Measurements from ENCODE around the gene RABGEF1.
"Not testable (repeated sequence)": the region's sequence is repeated elsewhere in the genome, so short reads cannot be mapped to it uniquely, and the experiment has no call there.

The RABGEF1 gene

DNA sequence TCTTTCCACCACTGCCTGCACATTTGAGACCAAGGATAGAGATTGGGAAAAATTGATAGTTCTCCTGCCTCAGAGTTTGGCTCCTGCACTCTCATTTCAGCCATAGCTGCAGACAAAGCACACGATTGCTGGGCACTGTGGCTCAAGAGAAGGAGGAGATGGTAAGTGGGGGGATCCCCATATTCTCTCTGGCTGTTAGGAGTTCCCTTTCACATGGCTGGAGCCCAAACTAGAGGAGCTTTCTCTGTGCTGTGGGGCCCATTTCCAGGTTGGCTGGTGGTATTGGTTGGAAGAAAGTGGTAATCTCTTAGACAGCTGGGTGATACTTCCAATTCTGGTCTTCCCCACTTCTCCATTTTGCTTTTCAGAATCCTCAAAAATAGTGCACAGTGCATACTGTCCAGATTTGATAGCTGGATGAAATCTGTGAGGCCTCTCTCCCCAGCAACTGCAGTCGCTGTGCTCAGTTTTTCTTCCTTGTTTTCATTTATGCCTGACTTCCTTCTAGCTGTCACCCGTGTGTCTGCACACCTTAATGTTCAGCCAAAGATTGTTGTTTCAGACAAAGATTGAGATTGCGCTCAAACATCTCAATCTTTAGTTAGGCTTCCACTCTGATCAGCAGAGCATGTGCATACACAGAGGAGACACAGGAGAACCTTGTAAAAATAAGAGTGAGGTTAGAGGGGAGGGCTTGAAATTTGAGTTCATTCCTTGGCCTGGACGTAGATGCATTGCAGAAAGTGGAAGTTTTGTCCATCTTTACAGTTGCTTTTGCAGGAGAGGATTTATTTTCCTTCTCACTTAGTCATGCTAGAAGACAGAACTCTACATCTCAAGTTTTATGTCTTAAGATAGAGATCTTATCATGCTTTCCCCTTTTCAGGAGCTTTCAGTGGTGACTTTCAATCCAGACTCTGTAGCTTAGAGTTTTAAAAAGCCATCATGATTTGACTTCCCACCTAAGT lies 28.6 kb downstream of the RABGEF1 start:
- Histone ChIP-seq H3K27me3 (ENCODE audit: control insufficient read depth in 5 of 5, insufficient read depth in 4 of 5, low read length in 5 of 5) (no peaks in the 10 kb centered on the region), H3K27ac (ENCODE audit: low read depth, low read length) (no peak overlapping the region), H3K36me3 (ENCODE audit: control insufficient read depth in 5 of 5, insufficient read depth in 5 of 5, low read length in 5 of 5) (peaks cover 3 to 11% (median 8%) of the 10 kb centered on the region in 5 donors), H3K9ac (ENCODE audit: low read length in 5 of 5) (peak overlapping the region in 1 of 5 donors; percentile 7), H3K4me1 (ENCODE audit: control insufficient read depth in 5 of 5, insufficient read depth in 5 of 5, low read length in 5 of 5) (peaks cover 0 to 15% (median 10%) of the 10 kb centered on the region in 5 donors), H3K9me3 (ENCODE audit: control insufficient read depth in 5 of 5, low read length in 5 of 5) (no peaks in the 10 kb centered on the region), H3K4me3 (ENCODE audit: low read depth in 1 of 5, low read length in 5 of 5) (no peak overlapping the region)

DNA sequence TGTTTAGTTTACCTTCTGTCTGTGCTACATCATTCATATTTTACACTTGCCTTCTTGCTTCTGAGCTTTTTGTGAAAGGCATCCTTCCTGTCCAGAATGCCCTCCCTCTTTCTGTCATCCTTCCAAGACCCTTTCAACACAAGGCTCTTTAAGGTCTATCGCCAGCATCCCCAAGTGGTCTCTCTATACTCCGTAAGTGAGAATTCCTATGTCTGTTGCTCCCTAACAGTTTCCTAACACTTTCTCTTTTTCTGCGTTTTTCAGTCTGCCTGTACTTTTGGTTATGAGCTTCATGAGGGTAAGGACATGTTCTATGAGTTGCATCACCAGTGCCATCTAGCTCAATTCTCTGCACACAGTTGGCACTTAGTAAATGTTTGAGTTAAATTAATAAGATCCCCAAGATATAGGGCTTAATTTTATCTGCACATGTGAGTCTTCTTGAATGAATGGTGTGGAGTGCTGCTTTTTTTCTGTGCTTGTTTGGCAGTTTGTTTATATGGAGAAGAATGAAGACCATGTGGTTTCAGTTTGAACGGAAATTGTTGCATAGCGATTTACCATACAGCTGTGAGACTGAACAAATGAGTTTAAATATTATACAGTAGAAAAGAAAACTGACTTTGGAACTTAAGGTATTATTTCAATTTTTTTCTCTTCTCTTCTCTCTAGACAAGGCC lies 29.4 kb downstream of the RABGEF1 start:
- H3K4me1 ChIP-seq (ENCODE audit: control insufficient read depth in 5 of 5, insufficient read depth in 5 of 5, low read length in 5 of 5) = peaks cover 0 to 15% (median 10%) of the 10 kb centered on the region in 5 donors
- H3K4me3 ChIP-seq (ENCODE audit: low read depth in 1 of 5, low read length in 5 of 5) = no peak overlapping the region
- peak overlapping the region in 1 of 5 donors; percentile 7 for H3K9ac ChIP-seq (ENCODE audit: low read length in 5 of 5)
- peaks cover 7 to 19% (median 16%) of the 10 kb centered on the region in 5 donors for H3K36me3 ChIP-seq (ENCODE audit: control insufficient read depth in 5 of 5, insufficient read depth in 5 of 5, low read length in 5 of 5)
- H3K27me3 ChIP-seq (ENCODE audit: control insufficient read depth in 5 of 5, insufficient read depth in 4 of 5, low read length in 5 of 5) = no peaks in the 10 kb centered on the region
- H3K27ac ChIP-seq (ENCODE audit: low read depth, low read length) = no peak overlapping the region
- no peaks in the 10 kb centered on the region for H3K9me3 ChIP-seq (ENCODE audit: control insufficient read depth in 5 of 5, low read length in 5 of 5)

GRCh38 chr7:66771795-66772194 lies 31.3 kb downstream of the RABGEF1 start:
- Histone ChIP-seq H3K27ac (ENCODE audit: low read depth, low read length) (no peak overlapping the region), H3K4me3 (ENCODE audit: low read depth in 1 of 5, low read length in 5 of 5) (no peak overlapping the region)

DNA sequence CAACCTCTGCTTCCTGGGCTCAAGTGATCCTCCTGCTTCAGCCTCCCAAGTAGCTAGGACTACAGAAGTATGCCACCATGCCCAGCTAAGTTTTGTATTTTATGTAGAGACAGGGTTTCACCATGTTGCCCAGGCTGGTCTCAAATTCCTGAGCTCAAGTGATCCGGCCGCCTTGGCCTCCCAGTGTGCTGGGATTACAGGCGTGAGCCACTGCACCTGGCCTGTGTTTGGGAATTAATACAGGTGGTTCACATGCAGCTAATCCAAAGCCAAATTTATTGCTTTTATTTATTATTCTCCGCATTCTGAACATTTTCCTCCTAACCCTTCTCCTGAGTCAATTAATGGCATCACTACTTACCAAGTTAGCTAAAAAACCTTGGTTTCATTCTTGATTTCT lies 33.2 kb downstream of the RABGEF1 start:
- Histone ChIP-seq H3K36me3 (ENCODE audit: control insufficient read depth in 5 of 5, insufficient read depth in 5 of 5, low read length in 5 of 5) (peaks cover 30 to 49% (median 36%) of the 10 kb centered on the region in 5 donors), H3K27ac (ENCODE audit: low read depth, low read length) (peak overlapping the region; percentile 30), H3K4me1 (ENCODE audit: control insufficient read depth in 5 of 5, insufficient read depth in 5 of 5, low read length in 5 of 5) (peaks cover 0 to 15% (median 10%) of the 10 kb centered on the region in 5 donors)

More at GRCh38 chr7:66771795-66772194, 31.3 kb downstream of the RABGEF1 start:
- Histone ChIP-seq H3K27me3 (ENCODE audit: control insufficient read depth in 5 of 5, insufficient read depth in 4 of 5, low read length in 5 of 5) (no peaks in the 10 kb centered on the region), H3K9me3 (ENCODE audit: control insufficient read depth in 5 of 5, low read length in 5 of 5) (no peaks in the 10 kb centered on the region), H3K36me3 (ENCODE audit: control insufficient read depth in 5 of 5, insufficient read depth in 5 of 5, low read length in 5 of 5) (peaks cover 16 to 37% (median 30%) of the 10 kb centered on the region in 5 donors), H3K9ac (ENCODE audit: low read length in 5 of 5) (no peak overlapping the region), H3K4me1 (ENCODE audit: control insufficient read depth in 5 of 5, insufficient read depth in 5 of 5, low read length in 5 of 5) (peaks cover 0 to 15% (median 10%) of the 10 kb centered on the region in 5 donors)

GRCh38 chr7:66776383-66776782 lies 35.9 kb downstream of the RABGEF1 start:
- H3K9ac ChIP-seq (ENCODE audit: low read length in 5 of 5); H3K4me1 ChIP-seq (ENCODE audit: control insufficient read depth in 5 of 5, insufficient read depth in 5 of 5, low read length in 5 of 5); H3K27me3 ChIP-seq (ENCODE audit: control insufficient read depth in 5 of 5, insufficient read depth in 4 of 5, low read length in 5 of 5); H3K27ac ChIP-seq (ENCODE audit: low read depth, low read length); H3K4me3 ChIP-seq (ENCODE audit: low read depth in 1 of 5, low read length in 5 of 5); H3K9me3 ChIP-seq (ENCODE audit: control insufficient read depth in 5 of 5, low read length in 5 of 5): not testable (repeated sequence)
- peaks cover 33 to 62% (median 46%) of the 10 kb centered on the region in 5 donors for H3K36me3 ChIP-seq (ENCODE audit: control insufficient read depth in 5 of 5, insufficient read depth in 5 of 5, low read length in 5 of 5)

More for the DNA sequence above, 33.2 kb downstream of the RABGEF1 start:
- not testable (repeated sequence) for H3K4me3 ChIP-seq (ENCODE audit: low read depth in 1 of 5, low read length in 5 of 5); H3K9me3 ChIP-seq (ENCODE audit: control insufficient read depth in 5 of 5, low read length in 5 of 5); H3K27me3 ChIP-seq (ENCODE audit: control insufficient read depth in 5 of 5, insufficient read depth in 4 of 5, low read length in 5 of 5); H3K9ac ChIP-seq (ENCODE audit: low read length in 5 of 5)

DNA sequence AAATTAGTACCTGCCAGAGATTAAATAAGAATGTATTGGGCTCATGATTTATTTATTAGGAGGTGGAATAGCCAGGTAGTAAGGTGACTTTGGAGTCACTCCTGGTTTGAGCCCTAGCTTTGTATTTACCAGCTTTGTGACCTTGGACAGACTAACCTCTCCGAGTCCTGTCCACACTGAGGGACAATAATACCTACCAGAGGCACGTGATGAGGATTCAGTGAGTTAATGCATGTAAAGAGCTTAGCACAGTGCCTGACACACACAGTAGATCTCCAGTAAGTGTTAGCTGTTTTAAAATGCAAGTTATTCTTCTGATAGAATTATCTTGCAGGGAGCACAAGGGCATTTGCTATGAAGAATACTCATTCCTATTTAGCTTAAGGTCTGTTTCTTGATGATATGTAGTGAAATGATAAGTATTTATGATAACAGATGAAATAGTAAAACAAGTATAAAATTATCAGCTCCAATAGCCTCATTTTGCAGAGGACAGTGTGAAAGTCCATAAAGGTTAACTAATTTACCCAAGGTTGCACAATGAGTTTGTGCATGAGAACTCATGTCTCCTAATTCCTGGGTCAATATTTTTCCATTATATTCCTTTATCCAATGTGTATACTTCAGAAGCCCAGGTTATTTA lies 36.4 kb downstream of the RABGEF1 start:
- H3K27ac ChIP-seq (ENCODE audit: low read depth, low read length) = no peak overlapping the region
- H3K27me3 ChIP-seq (ENCODE audit: control insufficient read depth in 5 of 5, insufficient read depth in 4 of 5, low read length in 5 of 5) = no peaks in the 10 kb centered on the region
- no peak overlapping the region for H3K9ac ChIP-seq (ENCODE audit: low read length in 5 of 5)
- peaks cover 0 to 6% (median 0%) of the 10 kb centered on the region in 5 donors for H3K4me1 ChIP-seq (ENCODE audit: control insufficient read depth in 5 of 5, insufficient read depth in 5 of 5, low read length in 5 of 5)
- H3K9me3 ChIP-seq (ENCODE audit: control insufficient read depth in 5 of 5, low read length in 5 of 5) = no peaks in the 10 kb centered on the region
- H3K4me3 ChIP-seq (ENCODE audit: low read depth in 1 of 5, low read length in 5 of 5) = no peak overlapping the region
- H3K36me3 ChIP-seq (ENCODE audit: control insufficient read depth in 5 of 5, insufficient read depth in 5 of 5, low read length in 5 of 5) = peaks cover 35 to 65% (median 47%) of the 10 kb centered on the region in 5 donors

GRCh38 chr7:66778201-66778600 lies 37.7 kb downstream of the RABGEF1 start:
- no peaks in the 10 kb centered on the region for H3K9me3 ChIP-seq (ENCODE audit: control insufficient read depth in 5 of 5, low read length in 5 of 5)
- no peak overlapping the region for H3K9ac ChIP-seq (ENCODE audit: low read length in 5 of 5)
- peaks cover 35 to 68% (median 52%) of the 10 kb centered on the region in 5 donors for H3K36me3 ChIP-seq (ENCODE audit: control insufficient read depth in 5 of 5, insufficient read depth in 5 of 5, low read length in 5 of 5)
- H3K27ac ChIP-seq (ENCODE audit: low read depth, low read length) = no peak overlapping the region
- H3K27me3 ChIP-seq (ENCODE audit: control insufficient read depth in 5 of 5, insufficient read depth in 4 of 5, low read length in 5 of 5) = no peaks in the 10 kb centered on the region
- peaks cover 0 to 16% (median 0%) of the 10 kb centered on the region in 5 donors for H3K4me1 ChIP-seq (ENCODE audit: control insufficient read depth in 5 of 5, insufficient read depth in 5 of 5, low read length in 5 of 5)
- no peak overlapping the region for H3K4me3 ChIP-seq (ENCODE audit: low read depth in 1 of 5, low read length in 5 of 5)

GRCh38 chr7:66779669-66780409 lies 39.3 kb downstream of the RABGEF1 start:
- Histone ChIP-seq H3K4me1 (ENCODE audit: control insufficient read depth in 5 of 5, insufficient read depth in 5 of 5, low read length in 5 of 5) (peaks cover 0 to 20% (median 0%) of the 10 kb centered on the region in 5 donors), H3K36me3 (ENCODE audit: control insufficient read depth in 5 of 5, insufficient read depth in 5 of 5, low read length in 5 of 5) (peaks cover 23 to 55% (median 41%) of the 10 kb centered on the region in 5 donors), H3K27ac (ENCODE audit: low read depth, low read length) (no peak overlapping the region), H3K4me3 (ENCODE audit: low read depth in 1 of 5, low read length in 5 of 5) (no peak overlapping the region), H3K9me3 (ENCODE audit: control insufficient read depth in 5 of 5, low read length in 5 of 5) (no peaks in the 10 kb centered on the region), H3K9ac (ENCODE audit: low read length in 5 of 5) (no peak overlapping the region), H3K27me3 (ENCODE audit: control insufficient read depth in 5 of 5, insufficient read depth in 4 of 5, low read length in 5 of 5) (no peaks in the 10 kb centered on the region)

- H3K27me3 ChIP-seq (ENCODE audit: control insufficient read depth in 5 of 5, insufficient read depth in 4 of 5, low read length in 5 of 5) = no peaks in the 10 kb centered on the region
- H3K9me3 ChIP-seq (ENCODE audit: control insufficient read depth in 5 of 5, low read length in 5 of 5) = no peaks in the 10 kb centered on the region
- H3K9ac ChIP-seq (ENCODE audit: low read length in 5 of 5) = no peak overlapping the region
- H3K4me1 ChIP-seq (ENCODE audit: control insufficient read depth in 5 of 5, insufficient read depth in 5 of 5, low read length in 5 of 5) = peaks cover 0 to 20% (median 0%) of the 10 kb centered on the region in 5 donors
- no peak overlapping the region for H3K4me3 ChIP-seq (ENCODE audit: low read depth in 1 of 5, low read length in 5 of 5)
- no peak overlapping the region for H3K27ac ChIP-seq (ENCODE audit: low read depth, low read length)
- H3K36me3 ChIP-seq (ENCODE audit: control insufficient read depth in 5 of 5, insufficient read depth in 5 of 5, low read length in 5 of 5) = peaks cover 21 to 52% (median 41%) of the 10 kb centered on the region in 5 donors
Measured at GRCh38 chr7:66781408-66782090, 41.0 kb downstream of the RABGEF1 start.
